Transverse colon (tissue), 4 donors: ENCODE measurements around the gene JCAD. TPM values are rescaled to one million over a fixed set of nuclear protein-coding genes. Genes with fewer than 3 reads are reported as not detected.
"Not testable (repeated sequence)": the region's sequence is repeated elsewhere in the genome, so short reads cannot be mapped to it uniquely, and the experiment has no call there.

Source experiments
- DNase-seq: peaks from one replicate; pipeline ENCODE4 v3.0.0-alpha.2; 2019
- H3K27ac ChIP-seq, 4 donors: fragments of 200-600 bp; sonication (generic); 2 replicates each; pipeline ENCODE4 v1.5.1; 2016 to 2018; ENCODE audit warnings: inconsistent platforms in 4 of 4
- H3K27me3 ChIP-seq: fragments of 200-600 bp; sonication (generic); 2 replicates; pipeline ENCODE4 v1.5.1; 2017; ENCODE audit warnings: inconsistent platforms
- H3K36me3 ChIP-seq, 4 donors: fragments of 200-600 bp; sonication (generic); 2 replicates each; pipeline ENCODE4 v1.5.1; 2017 to 2019; ENCODE audit warnings: inconsistent platforms in 4 of 4
- H3K4me1 ChIP-seq, 4 donors: fragments of 200-600 bp; sonication (generic); 2 replicates each; pipeline ENCODE4 v1.5.1; 2017 to 2020; ENCODE audit warnings: inconsistent platforms in 4 of 4
- H3K4me3 ChIP-seq, 4 donors: fragments of 200-600 bp; sonication (generic); 1 replicate in 1 of 4; 2 replicates in 3 of 4; pipeline versions ENCODE4 v1.5.1 to v1.6.1; 2017 to 2019; ENCODE audit warnings: inconsistent platforms in 4 of 4
- H3K9me3 ChIP-seq, 2 donors: fragments of 200-600 bp; sonication (generic); 2 replicates each; pipeline ENCODE4 v1.5.1; 2017 to 2019; ENCODE audit warnings: inconsistent platforms in 2 of 2
- EP300 ChIP-seq: sonication (generic); formaldehyde crosslinking; IDR thresholded peaks from one replicate; pipeline ENCODE4 v1.6.1; 2017; ENCODE audit warnings: antibody characterized with exemption, low read depth
- POLR2A ChIP-seq: fragments of 450-650 bp; IDR thresholded peaks from one replicate; pipeline ENCODE4 v1.6.1; 2016; ENCODE audit warnings: antibody characterized with exemption, mild to moderate bottlenecking, moderate library complexity
- POLR2AphosphoS5 ChIP-seq, 3 donors: sonication (generic); formaldehyde crosslinking; IDR thresholded peaks; one replicate each; pipeline ENCODE4 v1.6.1; 2016; ENCODE audit warnings: antibody characterized with exemption in 3 of 3
- WGBS, 2 donors: methylation state at CpG; one replicate each; pipeline ENCODE4 v1.1.5; 2018; ENCODE audit warnings: low coverage in 1 of 2; 5-methylcytosine and 5-hydroxymethylcytosine counted together
- in situ Hi-C, 4 donors: fragments of 200-750 bp; cut with MboI; loops; one replicate each; pipeline versions ENCODE4 v1.15.0 to v1.15.1; 2017; ENCODE audit warnings: low sequenced_read_pairs in 3 of 4, low pct_ligation_motif_present in 1 of 4, low pct_unique_long_range_greater_than_20kb in 1 of 4
- intact Hi-C: fragments of 100-400 bp; cut with DNase I; formaldehyde crosslinking; loops from one replicate; pipeline ENCODE4 v1.15.1; 2023; ENCODE audit warnings: low total_unique reads
- total RNA-seq, 4 donors: library from RNA; depleted of rRNA; stranded (reverse); fragments of >200 nt; gene quantifications; one replicate each; pipeline ENCODE4 v1.1.0, GENCODE V29; 2016
- TF ChIP-seq, protein P1 (sequence below), 5 experiments: fragments of 200-600 bp in 3 of 5; fragments of 450-650 bp in 2 of 5; sonication (generic) in 3 of 5; IDR thresholded peaks; 1 replicate in 2 of 5; 2 replicates in 3 of 5; pipeline ENCODE4 v1.5.1; 2016 to 2017; ENCODE audit warnings: antibody characterized with exemption in 5 of 5, inconsistent platforms in 3 of 5, mild to moderate bottlenecking in 2 of 5, moderate library complexity in 1 of 5

JCAD gene
- total RNA-seq, 4 donors from 2014 or later = 13.0 to 40.8 (median 19.9) TPM

DNA sequence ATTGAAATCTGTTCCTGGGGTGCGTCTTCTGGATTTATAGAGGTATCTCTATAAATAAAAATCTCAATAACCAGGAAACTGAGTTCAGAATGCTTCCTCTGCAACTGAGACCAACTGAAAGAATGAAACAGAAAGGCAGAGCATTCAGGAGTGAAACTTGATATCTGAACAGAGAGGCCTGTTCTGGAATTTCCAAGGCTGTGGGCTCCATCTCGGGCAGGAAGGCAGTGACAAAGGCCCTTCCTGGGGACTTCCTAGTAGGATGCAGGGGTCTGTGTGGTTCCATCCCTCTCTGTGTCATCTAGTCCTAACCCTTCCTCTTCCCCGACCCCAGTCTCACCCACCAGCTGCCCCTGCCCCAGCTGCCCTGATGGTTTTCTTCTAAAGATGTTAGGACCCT, 52.0 kb downstream of the JCAD start:
- DNase-seq = no peak
- Histone ChIP-seq H3K27me3 (no peaks in the 10 kb centered on the region), H3K4me3 (no peak overlapping the region), H3K4me1 (peaks cover 0 to 3% (median 1%) of the 10 kb centered on the region in 4 donors), H3K36me3 (no peaks in the 10 kb centered on the region), H3K9me3 (no peaks in the 10 kb centered on the region), H3K27ac (no peak overlapping the region)
- intact Hi-C loops = no loop called here
- 46 to 59% methylated on average over 1 to 3 of the region's 3 CpGs for WGBS, 2 donors
- TF ChIP-seq, protein P1, sequence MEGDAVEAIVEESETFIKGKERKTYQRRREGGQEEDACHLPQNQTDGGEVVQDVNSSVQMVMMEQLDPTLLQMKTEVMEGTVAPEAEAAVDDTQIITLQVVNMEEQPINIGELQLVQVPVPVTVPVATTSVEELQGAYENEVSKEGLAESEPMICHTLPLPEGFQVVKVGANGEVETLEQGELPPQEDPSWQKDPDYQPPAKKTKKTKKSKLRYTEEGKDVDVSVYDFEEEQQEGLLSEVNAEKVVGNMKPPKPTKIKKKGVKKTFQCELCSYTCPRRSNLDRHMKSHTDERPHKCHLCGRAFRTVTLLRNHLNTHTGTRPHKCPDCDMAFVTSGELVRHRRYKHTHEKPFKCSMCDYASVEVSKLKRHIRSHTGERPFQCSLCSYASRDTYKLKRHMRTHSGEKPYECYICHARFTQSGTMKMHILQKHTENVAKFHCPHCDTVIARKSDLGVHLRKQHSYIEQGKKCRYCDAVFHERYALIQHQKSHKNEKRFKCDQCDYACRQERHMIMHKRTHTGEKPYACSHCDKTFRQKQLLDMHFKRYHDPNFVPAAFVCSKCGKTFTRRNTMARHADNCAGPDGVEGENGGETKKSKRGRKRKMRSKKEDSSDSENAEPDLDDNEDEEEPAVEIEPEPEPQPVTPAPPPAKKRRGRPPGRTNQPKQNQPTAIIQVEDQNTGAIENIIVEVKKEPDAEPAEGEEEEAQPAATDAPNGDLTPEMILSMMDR (IDR thresholded peaks at IDR 0.05) = no peak
- no peak for TF ChIP-seq EP300
- no peak for TF ChIP-seq POLR2AphosphoS5 (IDR thresholded peaks at IDR 0.05)
- TF ChIP-seq POLR2A = no peak
- in situ Hi-C loops = loop anchor here in 1 of 4 donors (25.0 kb wide), 1 partner anchor 230 kb away; no protein-coding TSS in a partner anchor

GRCh38 chr10:30006410-30006809, 53.0 kb downstream of the JCAD start:
- Histone ChIP-seq H3K36me3 (no peaks in the 10 kb centered on the region), H3K27ac (no peak overlapping the region), H3K4me1 (peaks cover 5 to 10% (median 7%) of the 10 kb centered on the region in 4 donors), H3K9me3 (no peaks in the 10 kb centered on the region), H3K27me3 (no peaks in the 10 kb centered on the region), H3K4me3 (no peak overlapping the region)
- in situ Hi-C loops = loop anchor here in 1 of 4 donors (25.0 kb wide), 1 partner anchor 231 kb away; no protein-coding TSS in a partner anchor
- intact Hi-C loops = no loop called here
- no peak for DNase-seq
- TF ChIP-seq EP300 = no peak
- no peak for TF ChIP-seq POLR2A
- TF ChIP-seq, protein P1 (IDR thresholded peaks at IDR 0.05) = no peak
- no peak for TF ChIP-seq POLR2AphosphoS5 (IDR thresholded peaks at IDR 0.05)
- WGBS, 2 donors = 83 to 88% methylated on average over 4 to 8 of the region's 8 CpGs

DNA sequence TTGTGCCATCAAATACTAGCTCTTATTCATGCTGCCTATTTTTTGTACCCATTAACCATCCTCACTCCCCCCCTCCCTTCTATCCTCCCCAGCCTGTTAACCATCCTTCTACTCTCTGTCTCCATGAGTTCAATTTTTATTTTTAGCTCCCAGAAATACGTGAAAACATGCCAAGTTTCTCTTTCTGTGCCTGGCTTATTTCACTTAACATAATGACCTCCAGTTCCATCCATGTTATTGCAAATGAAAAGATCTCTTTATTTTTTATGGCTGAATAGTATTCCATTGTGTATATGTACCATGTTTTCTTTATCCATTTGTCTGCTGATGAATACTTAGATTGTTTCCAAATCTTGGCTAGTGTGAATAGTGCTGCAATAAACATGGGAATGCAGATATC, 54.3 kb downstream of the JCAD start:
- DNase-seq, intact Hi-C loops, H3K9me3 ChIP-seq, H3K36me3 ChIP-seq, H3K4me3 ChIP-seq, H3K27ac ChIP-seq, H3K27me3 ChIP-seq: not testable (repeated sequence)
- 35 to 40% methylated on average over 1 of the region's 1 CpG for WGBS, 2 donors
- in situ Hi-C loops = loop anchor here in 1 of 4 donors (25.0 kb wide), 1 partner anchor 232 kb away; no protein-coding TSS in a partner anchor
- peaks cover 5 to 21% (median 12%) of the 10 kb centered on the region in 4 donors for H3K4me1 ChIP-seq
- peak; percentile 18 to 70 (median 35) for TF ChIP-seq POLR2AphosphoS5 (IDR thresholded peaks at IDR 0.05)

DNA sequence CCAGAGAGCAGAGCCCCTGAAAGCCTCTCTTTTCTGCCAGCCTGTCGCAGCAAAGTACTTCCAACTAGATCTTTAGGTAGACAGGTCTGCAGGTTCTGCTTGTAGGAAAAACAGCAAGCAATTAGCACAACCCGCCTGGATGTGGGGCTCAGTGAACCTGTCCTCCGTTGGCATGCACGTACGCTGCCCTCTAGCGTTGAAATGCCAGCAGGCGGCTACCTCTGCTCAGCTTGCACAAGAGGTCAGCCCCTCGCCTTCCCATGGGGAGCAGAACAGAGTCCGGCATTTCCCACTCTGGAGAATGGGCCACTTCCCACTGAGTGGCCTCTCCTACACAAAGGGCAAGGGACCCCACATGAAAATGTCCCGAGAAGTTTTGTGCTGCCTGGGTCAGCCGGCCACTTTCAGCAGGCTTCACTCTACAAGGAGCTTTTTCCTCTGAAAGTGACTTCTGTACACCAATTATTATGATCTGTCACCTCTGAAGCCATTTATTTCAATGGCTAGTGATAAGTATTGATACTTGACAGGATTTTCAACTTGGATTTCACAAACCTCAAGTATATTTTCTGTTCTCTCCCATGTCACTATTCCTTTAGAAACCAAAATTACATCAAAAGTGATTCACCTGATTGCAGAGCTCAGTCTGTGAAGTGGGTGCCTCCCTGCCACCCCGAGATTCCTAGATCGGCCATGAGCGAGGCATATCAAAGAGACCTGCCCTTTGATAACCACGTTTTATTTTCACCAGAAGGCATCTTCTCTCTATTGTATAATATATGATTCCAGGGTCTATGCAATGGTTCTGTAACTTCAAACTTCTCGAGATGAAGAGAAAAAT, 56.7 kb downstream of the JCAD start:
- 48 to 75% methylated on average over 5 to 16 of the region's 16 CpGs for WGBS, 2 donors
- TF ChIP-seq, protein P1 (IDR thresholded peaks at IDR 0.05) = peak; percentile 49 to 70 (median 63)
- no peak for TF ChIP-seq POLR2A
- Histone ChIP-seq H3K4me3 (no peak overlapping the region), H3K27ac (peak overlapping the region in 1 of 4 donors; percentile 80), H3K36me3 (no peaks in the 10 kb centered on the region), H3K9me3 (no peaks in the 10 kb centered on the region), H3K27me3 (no peaks in the 10 kb centered on the region), H3K4me1 (peaks cover 5 to 24% (median 13%) of the 10 kb centered on the region in 4 donors)
- intact Hi-C loops (no loop called here), in situ Hi-C loops (loop anchor here in 1 of 4 donors (25.0 kb wide), 1 partner anchor 235 kb away; no protein-coding TSS in a partner anchor)
- DNase-seq = peak; percentile 72
